Smooth muscle cell (in vitro differentiated cells): Measurements from ENCODE around the gene TESMIN. TPM values are rescaled to one million over a fixed set of nuclear protein-coding genes. Genes with fewer than 3 reads are reported as not detected.

Source experiments
- DNase-seq: peaks from one replicate; lab custom pipeline; 2025; ENCODE audit not compliant: unreplicated experiment; lab: John Stamatoyannopoulos, UW
- H2AFZ ChIP-seq: fragments of 200-600 bp; sonication (generic); 2 replicates; pipeline ENCODE4 v1.6.0; 2016; ENCODE audit warnings: antibody characterized with exemption, low read depth, mild to moderate bottlenecking
- H3F3A ChIP-seq: fragments of 200-600 bp; sonication (generic); 2 replicates; pipeline ENCODE4 v1.6.0; 2017; ENCODE audit warnings: antibody characterized with exemption, low read depth
- H3K27ac ChIP-seq: fragments of 200-600 bp; sonication (generic); 2 replicates; pipeline ENCODE4 v1.5.1; 2016; ENCODE audit warnings: low read depth, mild to moderate bottlenecking
- H3K27me3 ChIP-seq: fragments of 200-600 bp; sonication (generic); 2 replicates; pipeline ENCODE4 v1.6.1; 2016; ENCODE audit warnings: low read depth, mild to moderate bottlenecking
- H3K36me3 ChIP-seq: fragments of 200-600 bp; sonication (generic); 2 replicates; pipeline ENCODE4 v1.5.1; 2016; ENCODE audit warnings: low read depth
- H3K4me1 ChIP-seq: fragments of 200-600 bp; sonication (generic); 2 replicates; pipeline ENCODE4 v1.5.1; 2016; ENCODE audit warnings: low read depth
- H3K4me2 ChIP-seq: fragments of 200-600 bp; sonication (generic); 2 replicates; pipeline ENCODE4 v1.6.0; 2016; ENCODE audit warnings: mild to moderate bottlenecking
- H3K4me3 ChIP-seq: fragments of 200-600 bp; sonication (generic); 2 replicates; pipeline ENCODE4 v1.5.1; 2016; ENCODE audit warnings: mild to moderate bottlenecking
- H3K79me2 ChIP-seq: fragments of 200-600 bp; sonication (generic); 2 replicates; pipeline ENCODE4 v1.6.0; 2016; ENCODE audit warnings: low read depth, mild to moderate bottlenecking
- H3K9ac ChIP-seq: fragments of 200-600 bp; sonication (generic); 2 replicates; pipeline ENCODE4 v1.6.0; 2016; ENCODE audit warnings: low read depth
- H3K9me3 ChIP-seq: fragments of 200-600 bp; sonication (generic); replicated peaks from 2 replicates; pipeline ENCODE4 v1.5.1; 2016; ENCODE audit warnings: low read depth
- H4K20me1 ChIP-seq: fragments of 200-600 bp; sonication (generic); 2 replicates; pipeline ENCODE4 v1.6.0; 2016; ENCODE audit warnings: low read depth
- CTCF ChIP-seq: fragments of 200-600 bp; sonication (generic); IDR thresholded peaks from 2 replicates; pipeline ENCODE4 v1.5.1; 2017; ENCODE audit warnings: borderline replicate concordance, mild to moderate bottlenecking, antibody characterized with exemption; ENCODE audit not compliant: insufficient read depth, poor library complexity, severe bottlenecking
- WGBS: methylation state at CpG from one replicate; pipeline ENCODE4 v1.1.7; 2016; ENCODE audit warnings: low lambda C conversion rate; 5-methylcytosine and 5-hydroxymethylcytosine counted together
- polyA plus RNA-seq: library from polyadenylated mRNA; unstranded; fragments of >200 nt; fragmentation: Nextera tagmentation; extraction: Ambion mirVana; gene quantifications from 2 replicates; pipeline ENCODE4 v1.2.1, GENCODE V29; 2016
- total RNA-seq: library from RNA; depleted of rRNA; stranded (reverse); fragments of >200 nt; gene quantifications from 2 replicates; pipeline ENCODE4 v1.2.3, GENCODE V29; 2014

The TESMIN gene
- total and polyA plus RNA-seq, 2 experiments from 2014 or later: 0.45 to 4.8 TPM

- Histone ChIP-seq H3K4me1 (no peaks in the 10 kb centered on the region), H3K4me3 (no peak overlapping the region)
- no peak for TF ChIP-seq CTCF
Observed at GRCh38 chr11:68666849-68667248, 84.5 kb downstream of the TESMIN start.

GRCh38 chr11:68665436-68665835 lies 85.9 kb downstream of the TESMIN start:
- Histone ChIP-seq H3F3A (no peaks in the 10 kb centered on the region), H3K79me2 (no peaks in the 10 kb centered on the region), H3K27ac (no peak overlapping the region), H3K36me3 (no peaks in the 10 kb centered on the region), H3K4me1 (no peaks in the 10 kb centered on the region), H3K4me3 (no peak overlapping the region), H4K20me1 (no peaks in the 10 kb centered on the region), H2AFZ (no peak overlapping the region), H3K9ac (no peak overlapping the region), H3K4me2 (no peak overlapping the region), H3K9me3 (no peaks in the 10 kb centered on the region), H3K27me3 (no peaks in the 10 kb centered on the region)
- no peak for DNase-seq
- WGBS: 93% methylated on average over 16 of the region's 16 CpGs
- no peak for TF ChIP-seq CTCF

More at GRCh38 chr11:68666849-68667248, 84.5 kb downstream of the TESMIN start:
- Histone ChIP-seq H3F3A (no peaks in the 10 kb centered on the region), H3K4me2 (no peak overlapping the region), H2AFZ (no peak overlapping the region), H3K36me3 (no peaks in the 10 kb centered on the region), H3K27me3 (no peaks in the 10 kb centered on the region), H3K9ac (no peak overlapping the region), H4K20me1 (no peaks in the 10 kb centered on the region), H3K27ac (no peak overlapping the region), H3K79me2 (no peaks in the 10 kb centered on the region), H3K9me3 (no peaks in the 10 kb centered on the region)
- 67% methylated on average over 2 of the region's 15 CpGs for WGBS
- no peak for DNase-seq

- no peaks in the 10 kb centered on the region for H3K79me2 ChIP-seq
- WGBS: 96% methylated on average over 7 of the region's 7 CpGs
- H2AFZ ChIP-seq: no peak overlapping the region
- DNase-seq: no peak
- H3K4me2 ChIP-seq: no peak overlapping the region
- H3K4me1 ChIP-seq: no peaks in the 10 kb centered on the region
- H3K27me3 ChIP-seq: no peaks in the 10 kb centered on the region
- TF ChIP-seq CTCF: no peak
- H3K36me3 ChIP-seq: no peaks in the 10 kb centered on the region
- H3K27ac ChIP-seq: no peak overlapping the region
- H3F3A ChIP-seq: no peaks in the 10 kb centered on the region
- no peaks in the 10 kb centered on the region for H4K20me1 ChIP-seq
- H3K9me3 ChIP-seq: no peaks in the 10 kb centered on the region
- no peak overlapping the region for H3K4me3 ChIP-seq
- H3K9ac ChIP-seq: no peak overlapping the region
Observed at GRCh38 chr11:68664906-68665305, 86.4 kb downstream of the TESMIN start.

- 97% methylated on average over 9 of the region's 9 CpGs for WGBS
Observed at GRCh38 chr11:68664141-68664540, 87.2 kb downstream of the TESMIN start.

More at GRCh38 chr11:68664141-68664540, 87.2 kb downstream of the TESMIN start:
- H3K79me2 ChIP-seq: no peaks in the 10 kb centered on the region
- H3F3A ChIP-seq: no peaks in the 10 kb centered on the region
- H4K20me1 ChIP-seq: no peaks in the 10 kb centered on the region
- H3K27ac ChIP-seq: no peak overlapping the region
- no peaks in the 10 kb centered on the region for H3K36me3 ChIP-seq
- no peak overlapping the region for H3K4me3 ChIP-seq
- H3K27me3 ChIP-seq: no peaks in the 10 kb centered on the region
- no peak for TF ChIP-seq CTCF
- DNase-seq: no peak
- no peak overlapping the region for H2AFZ ChIP-seq
- H3K4me1 ChIP-seq: no peaks in the 10 kb centered on the region
- H3K9ac ChIP-seq: no peak overlapping the region
- no peak overlapping the region for H3K4me2 ChIP-seq
- no peaks in the 10 kb centered on the region for H3K9me3 ChIP-seq
